OCI-LY7 (cell line): ENCODE measurements around the gene PARD3. TPM values are rescaled to one million over a fixed set of nuclear protein-coding genes. Genes with fewer than 3 reads are reported as not detected.

Source experiments
- BruUV-seq: library from RNA; stranded (reverse); fragments of 400-500 nt; replicated peaks from 2 replicates; lab custom pipeline; 2021; lab: Mats Ljungman, UMichigan
- CTCF ChIA-PET: fragments of 300-600 bp; sonication (Branson Sonifier 250); formaldehyde crosslinking; loops from one replicate; lab custom pipeline; 2022; ENCODE audit warnings: antibody characterized with exemption; ENCODE audit not compliant: unreplicated experiment; lab: Charles Lee
- POLR2A ChIA-PET: fragments of 300-600 bp; sonication (Branson Sonifier 250); formaldehyde crosslinking; loops from one replicate; lab custom pipeline; 2022; ENCODE audit warnings: antibody characterized with exemption; lab: Charles Lee
- DNase-seq: peaks from one replicate; pipeline ENCODE4 v3.0.0-alpha.2; 2015; ENCODE audit warnings: low spot score
- H2AFZ ChIP-seq: fragments of 200-600 bp; sonication (generic), shearing (Covaris generic); 2 replicates; pipeline ENCODE4 v1.6.1; 2014; ENCODE audit warnings: mild to moderate bottlenecking, antibody characterized with exemption, low read length, moderate library complexity
- H3K27ac ChIP-seq: fragments of 200-600 bp; sonication (generic); 2 replicates; pipeline ENCODE4 v1.5.1; 2014; ENCODE audit warnings: mixed run types, low read depth, mild to moderate bottlenecking, moderate library complexity, low read length, inconsistent platforms; ENCODE audit not compliant: poor library complexity, severe bottlenecking
- H3K36me3 ChIP-seq: fragments of 200-600 bp; sonication (generic); 2 replicates; pipeline ENCODE4 v1.6.1; 2014; ENCODE audit warnings: mild to moderate bottlenecking, antibody characterized with exemption, low read length, moderate library complexity, mixed read lengths; ENCODE audit not compliant: insufficient read depth
- H3K4me1 ChIP-seq: fragments of 200-600 bp; sonication (generic); 2 replicates; pipeline ENCODE4 v1.5.1; 2014; ENCODE audit warnings: mild to moderate bottlenecking, low read length; ENCODE audit not compliant: insufficient read depth, poor library complexity, severe bottlenecking
- H3K4me2 ChIP-seq: fragments of 200-600 bp; sonication (generic); 2 replicates; pipeline ENCODE4 v1.6.1; 2014; ENCODE audit warnings: mild to moderate bottlenecking, low read length
- H3K4me3 ChIP-seq: fragments of 200-600 bp; sonication (generic); 2 replicates; pipeline ENCODE4 v1.5.1; 2014; ENCODE audit warnings: mild to moderate bottlenecking, low read depth, low read length; ENCODE audit not compliant: poor library complexity, severe bottlenecking
- H3K79me2 ChIP-seq: fragments of 200-600 bp; sonication (generic); 2 replicates; pipeline ENCODE4 v1.6.1; 2016; ENCODE audit warnings: low read depth, mild to moderate bottlenecking, low read length, moderate library complexity, mixed read lengths; ENCODE audit not compliant: insufficient read depth
- H3K9me2 ChIP-seq: fragments of 200-600 bp; sonication (generic); 2 replicates; pipeline ENCODE4 v1.6.1; 2016; ENCODE audit warnings: mild to moderate bottlenecking, low read length, mixed read lengths; ENCODE audit not compliant: insufficient read depth
- H3K9me3 ChIP-seq: fragments of 200-600 bp; sonication (generic); 2 replicates; pipeline ENCODE4 v1.6.1; 2014; ENCODE audit warnings: mild to moderate bottlenecking, mixed run types, low read length, mixed read lengths
- H4K20me1 ChIP-seq: fragments of 200-600 bp; sonication (generic); 2 replicates; pipeline ENCODE4 v1.6.1; 2014; ENCODE audit warnings: mild to moderate bottlenecking, antibody characterized with exemption, low read length, moderate library complexity, mixed read lengths; ENCODE audit not compliant: insufficient read depth
- EZH2phosphoT487 ChIP-seq: fragments of 200-600 bp; sonication (generic); IDR thresholded peaks from 2 replicates; pipeline ENCODE4 v1.6.1; 2018; ENCODE audit warnings: low read depth, borderline replicate concordance, mild to moderate bottlenecking, mixed run types, antibody characterized with exemption, low read length, moderate library complexity, mixed read lengths
- intact Hi-C: fragments of 100-400 bp; cut with micrococcal nuclease; formaldehyde crosslinking; loops from one replicate; pipeline ENCODE4 v1.10.0; 2022; ENCODE audit not compliant: unreplicated experiment
- total RNA-seq, 2 experiments: library from RNA; depleted of rRNA in 1 of 2; stranded (reverse); fragments of >200 nt in 1 of 2; shearing (Covaris generic) in 1 of 2; gene quantifications; 2 replicates each; pipeline ENCODE4 v1.2.3, GENCODE V29; 2014 to 2022
- TF ChIP-seq, protein P1 (sequence below): fragments of 200-600 bp; sonication (generic); conservative IDR thresholded peaks from 2 replicates; pipeline ENCODE4 v1.5.1; 2014; ENCODE audit warnings: mild to moderate bottlenecking, antibody characterized with exemption, low read length, moderate library complexity, mixed read lengths

PARD3 gene
- total RNA-seq, 2 experiments from 2014 or later, result not detected

DNA sequence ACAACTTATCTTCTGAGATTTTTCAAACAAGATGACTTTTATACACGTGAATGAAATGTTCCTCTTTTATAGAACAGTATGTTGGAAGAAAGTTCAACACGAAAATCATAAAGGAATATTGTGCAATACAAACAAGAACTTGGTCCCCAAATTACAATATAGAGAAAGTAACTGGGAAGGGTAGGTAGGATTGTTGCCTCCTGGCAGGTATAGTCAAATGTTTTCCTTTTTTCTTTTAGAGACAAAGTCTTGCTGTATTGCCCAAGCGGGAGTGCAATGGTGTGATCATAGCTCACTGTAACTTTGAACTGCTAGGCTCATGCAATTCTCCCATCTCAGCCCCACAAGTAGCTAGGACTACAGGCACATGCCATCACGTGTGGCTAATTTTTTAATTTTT is 582.6 kb downstream of the PARD3 start:
- Histone ChIP-seq H3K27ac (no peak overlapping the region), H2AFZ (no peak overlapping the region), H3K79me2 (no peaks in the 10 kb centered on the region), H3K4me1 (no peaks in the 10 kb centered on the region), H3K4me2 (no peak overlapping the region), H3K36me3 (no peaks in the 10 kb centered on the region), H3K4me3 (no peak overlapping the region), H3K9me2 (no peaks in the 10 kb centered on the region), H4K20me1 (no peaks in the 10 kb centered on the region), H3K9me3 (no peaks in the 10 kb centered on the region)
- no peak for DNase-seq
- intact Hi-C loops, result no loop called here
- ChIA-PET POLR2A (no interaction called here), CTCF (no interaction called here)
- BruUV-seq, result no TSS peak
- no peak for TF ChIP-seq EZH2phosphoT487
- TF ChIP-seq, protein P1, sequence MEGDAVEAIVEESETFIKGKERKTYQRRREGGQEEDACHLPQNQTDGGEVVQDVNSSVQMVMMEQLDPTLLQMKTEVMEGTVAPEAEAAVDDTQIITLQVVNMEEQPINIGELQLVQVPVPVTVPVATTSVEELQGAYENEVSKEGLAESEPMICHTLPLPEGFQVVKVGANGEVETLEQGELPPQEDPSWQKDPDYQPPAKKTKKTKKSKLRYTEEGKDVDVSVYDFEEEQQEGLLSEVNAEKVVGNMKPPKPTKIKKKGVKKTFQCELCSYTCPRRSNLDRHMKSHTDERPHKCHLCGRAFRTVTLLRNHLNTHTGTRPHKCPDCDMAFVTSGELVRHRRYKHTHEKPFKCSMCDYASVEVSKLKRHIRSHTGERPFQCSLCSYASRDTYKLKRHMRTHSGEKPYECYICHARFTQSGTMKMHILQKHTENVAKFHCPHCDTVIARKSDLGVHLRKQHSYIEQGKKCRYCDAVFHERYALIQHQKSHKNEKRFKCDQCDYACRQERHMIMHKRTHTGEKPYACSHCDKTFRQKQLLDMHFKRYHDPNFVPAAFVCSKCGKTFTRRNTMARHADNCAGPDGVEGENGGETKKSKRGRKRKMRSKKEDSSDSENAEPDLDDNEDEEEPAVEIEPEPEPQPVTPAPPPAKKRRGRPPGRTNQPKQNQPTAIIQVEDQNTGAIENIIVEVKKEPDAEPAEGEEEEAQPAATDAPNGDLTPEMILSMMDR, result no peak

DNA sequence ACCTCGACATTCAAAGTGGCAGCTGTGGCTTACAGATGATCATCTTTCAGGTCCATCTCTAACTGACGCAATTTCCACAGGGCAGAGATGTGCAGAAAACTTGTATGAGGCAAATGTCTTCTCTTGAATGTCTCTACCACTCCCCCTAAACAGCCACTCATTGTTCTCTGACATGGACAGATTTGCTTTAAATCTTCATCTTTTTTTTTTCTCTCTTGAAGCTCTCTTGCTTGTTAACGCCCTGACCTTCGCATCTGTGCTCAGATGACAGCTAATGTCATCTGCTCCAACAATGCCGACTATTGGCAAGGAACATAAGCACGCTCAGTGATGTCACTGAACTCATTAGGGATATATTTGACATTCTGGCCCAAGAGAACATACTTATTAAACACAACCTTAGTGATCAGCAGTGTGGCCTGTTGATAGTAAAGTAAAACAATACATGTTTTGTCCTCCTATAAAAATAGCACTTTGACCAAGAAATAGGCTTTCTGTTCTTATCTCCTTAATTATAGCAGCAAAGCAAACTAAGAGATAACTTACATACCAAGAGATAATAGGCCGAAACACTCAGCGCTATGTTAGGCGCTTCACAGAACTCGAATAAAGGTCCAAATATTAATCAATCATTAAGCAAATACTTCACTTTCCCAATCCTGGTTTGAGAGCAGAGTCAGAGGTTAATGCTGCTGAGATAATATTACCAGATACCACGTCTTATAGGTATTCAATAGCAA is 583.5 kb downstream of the PARD3 start:
- BruUV-seq, result no TSS peak
- no peaks in the 10 kb centered on the region for H3K79me2 ChIP-seq
- CTCF ChIA-PET, result no interaction called here
- POLR2A ChIA-PET, result no interaction called here
- intact Hi-C loops, result no loop called here
- H3K4me1 ChIP-seq, result no peaks in the 10 kb centered on the region
- no peak overlapping the region for H2AFZ ChIP-seq
- H3K36me3 ChIP-seq, result no peaks in the 10 kb centered on the region
- no peaks in the 10 kb centered on the region for H3K9me3 ChIP-seq
- no peaks in the 10 kb centered on the region for H4K20me1 ChIP-seq
- no peak overlapping the region for H3K4me2 ChIP-seq
- TF ChIP-seq, protein P1, result no peak
- no peak for TF ChIP-seq EZH2phosphoT487
- H3K4me3 ChIP-seq, result no peak overlapping the region
- no peaks in the 10 kb centered on the region for H3K9me2 ChIP-seq
- H3K27ac ChIP-seq, result no peak overlapping the region
- no peak for DNase-seq

DNA sequence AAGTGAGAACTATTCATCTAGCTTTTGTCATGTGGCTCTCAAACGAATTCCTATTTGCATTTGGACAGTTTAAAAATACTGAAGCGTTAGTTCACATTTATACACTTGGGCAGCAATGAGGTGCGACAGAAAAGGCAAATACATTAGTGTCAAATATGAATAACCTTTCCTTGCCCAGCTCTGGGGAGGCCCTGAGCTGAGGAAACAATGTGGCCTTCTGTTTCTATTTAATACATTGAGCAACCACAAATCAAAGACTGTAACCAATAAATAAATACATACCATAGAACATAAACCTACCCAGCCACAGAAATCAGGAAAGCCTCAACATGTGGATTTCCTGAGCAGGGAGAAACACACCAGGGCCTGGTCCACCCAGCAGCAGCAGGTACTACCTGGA is 585.2 kb downstream of the PARD3 start:
- POLR2A ChIA-PET, result no interaction called here
- H3K4me2 ChIP-seq, result no peak overlapping the region
- no peaks in the 10 kb centered on the region for H3K36me3 ChIP-seq
- no TSS peak for BruUV-seq
- H3K9me3 ChIP-seq, result no peaks in the 10 kb centered on the region
- no peaks in the 10 kb centered on the region for H3K9me2 ChIP-seq
- no peaks in the 10 kb centered on the region for H3K4me1 ChIP-seq
- intact Hi-C loops, result no loop called here
- DNase-seq, result no peak
- H2AFZ ChIP-seq, result no peak overlapping the region
- CTCF ChIA-PET, result no interaction called here
- H3K4me3 ChIP-seq, result no peak overlapping the region
- TF ChIP-seq EZH2phosphoT487, result no peak
- no peak overlapping the region for H3K27ac ChIP-seq
- H3K79me2 ChIP-seq, result no peaks in the 10 kb centered on the region
- no peaks in the 10 kb centered on the region for H4K20me1 ChIP-seq
